Measurements from ENCODE around the gene CALML5.

GRCh38 chr10:5502061-5502521 is 2.7 kb upstream of the CALML5 start:
- TF ChIP-seq CTCF (IDR thresholded peaks at IDR 0.05): no peak
- TF ChIP-seq, protein P1, sequence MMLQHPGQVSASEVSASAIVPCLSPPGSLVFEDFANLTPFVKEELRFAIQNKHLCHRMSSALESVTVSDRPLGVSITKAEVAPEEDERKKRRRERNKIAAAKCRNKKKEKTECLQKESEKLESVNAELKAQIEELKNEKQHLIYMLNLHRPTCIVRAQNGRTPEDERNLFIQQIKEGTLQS (CRISPR knock-in tag; conservative IDR thresholded peaks at IDR 0.05): no peak
- TF ChIP-seq ARID4B (CRISPR knock-in tag; IDR thresholded peaks at IDR 0.05; ENCODE audit: borderline replicate concordance): no peak
- TF ChIP-seq ZNF263 (CRISPR knock-in tag; IDR thresholded peaks at IDR 0.05; ENCODE audit: low read depth): no peak
- TF ChIP-seq KAT7 (CRISPR knock-in tag; IDR thresholded peaks at IDR 0.05; ENCODE audit: borderline replicate concordance): no peak
- TF ChIP-seq, protein P2, sequence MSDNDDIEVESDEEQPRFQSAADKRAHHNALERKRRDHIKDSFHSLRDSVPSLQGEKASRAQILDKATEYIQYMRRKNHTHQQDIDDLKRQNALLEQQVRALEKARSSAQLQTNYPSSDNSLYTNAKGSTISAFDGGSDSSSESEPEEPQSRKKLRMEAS (CRISPR knock-in tag; IDR thresholded peaks at IDR 0.05): no peak
- TF ChIP-seq, protein P3, sequence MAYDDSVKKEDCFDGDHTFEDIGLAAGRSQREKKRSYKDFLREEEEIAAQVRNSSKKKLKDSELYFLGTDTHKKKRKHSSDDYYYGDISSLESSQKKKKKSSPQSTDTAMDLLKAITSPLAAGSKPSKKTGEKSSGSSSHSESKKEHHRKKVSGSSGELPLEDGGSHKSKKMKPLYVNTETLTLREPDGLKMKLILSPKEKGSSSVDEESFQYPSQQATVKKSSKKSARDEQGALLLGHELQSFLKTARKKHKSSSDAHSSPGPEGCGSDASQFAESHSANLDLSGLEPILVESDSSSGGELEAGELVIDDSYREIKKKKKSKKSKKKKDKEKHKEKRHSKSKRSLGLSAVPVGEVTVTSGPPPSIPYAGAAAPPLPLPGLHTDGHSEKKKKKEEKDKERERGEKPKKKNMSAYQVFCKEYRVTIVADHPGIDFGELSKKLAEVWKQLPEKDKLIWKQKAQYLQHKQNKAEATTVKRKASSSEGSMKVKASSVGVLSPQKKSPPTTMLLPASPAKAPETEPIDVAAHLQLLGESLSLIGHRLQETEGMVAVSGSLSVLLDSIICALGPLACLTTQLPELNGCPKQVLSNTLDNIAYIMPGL (CRISPR knock-in tag; IDR thresholded peaks at IDR 0.05): no peak
- TF ChIP-seq ZNF416 (CRISPR knock-in tag; IDR thresholded peaks at IDR 0.05): no peak
- no peak for TF ChIP-seq ELF4 (CRISPR knock-in tag; IDR thresholded peaks at IDR 0.05; ENCODE audit: low read depth)
- TF ChIP-seq E2F5 (CRISPR knock-in tag; IDR thresholded peaks at IDR 0.05): no peak
- no peak for TF ChIP-seq JUN (CRISPR knock-in tag; IDR thresholded peaks at IDR 0.05)
- no peak for TF ChIP-seq ZNF219 (CRISPR knock-in tag; IDR thresholded peaks at IDR 0.05; ENCODE audit: borderline replicate concordance)

All from WTC11 (cell line).